GM19240 (cell line): Measurements from ENCODE around the gene CBX4.

Experiments used
- DNase-seq: peaks from one replicate; pipeline ENCODE4 v3.0.0; 2011; ENCODE audit warnings: low spot score; ENCODE audit not compliant: insufficient read length

The CBX4 gene

GRCh38 chr17:79814127-79814973 lies 24.9 kb downstream of the CBX4 start:
- no peak for DNase-seq

GRCh38 chr17:79813297-79814126 lies 25.7 kb downstream of the CBX4 start:
- no peak for DNase-seq

GRCh38 chr17:79812353-79813258 lies 26.6 kb downstream of the CBX4 start:
- DNase-seq = no peak

- DNase-seq = no peak
These were observed 27.3 kb downstream of the CBX4 start for GRCh38 chr17:79811868-79812352.

- DNase-seq = no peak
These were observed 28.0 kb downstream of the CBX4 start for GRCh38 chr17:79811011-79811867.

GRCh38 chr17:79810130-79811010 lies 28.9 kb downstream of the CBX4 start:
- peak; percentile 70 for DNase-seq

GRCh38 chr17:79809530-79810129 lies 29.6 kb downstream of the CBX4 start:
- DNase-seq = no peak

- DNase-seq = no peak
These were observed 30.3 kb downstream of the CBX4 start for GRCh38 chr17:79808763-79809529.

- DNase-seq = no peak
These were observed 32.1 kb downstream of the CBX4 start for GRCh38 chr17:79806863-79807720.

GRCh38 chr17:79806446-79806760 lies 32.8 kb downstream of the CBX4 start:
- no peak for DNase-seq

- no peak for DNase-seq
These were observed 34.2 kb downstream of the CBX4 start for GRCh38 chr17:79804856-79805696.

GRCh38 chr17:79803997-79804855 lies 35.0 kb downstream of the CBX4 start:
- no peak for DNase-seq

- DNase-seq = no peak
These were observed 35.7 kb downstream of the CBX4 start for GRCh38 chr17:79803421-79803996.

GRCh38 chr17:79802736-79803420 lies 36.4 kb downstream of the CBX4 start:
- no peak for DNase-seq
